Measurements from ENCODE around the gene MGAM2. TPM values are rescaled to one million over a fixed set of nuclear protein-coding genes. Genes with fewer than 3 reads are reported as not detected.

MGAM2 gene
- total and polyA plus RNA-seq, 2 donors (not counting 1 experiment from before 2014, with no cell fraction given), result not detected

GRCh38 chr7:142083605-142084004 is 27.9 kb upstream of the MGAM2 start:
- no peak overlapping the region for H3K27ac Mint-ChIP-seq
- no peaks in the 10 kb centered on the region for H3K79me2 ChIP-seq (ENCODE audit: control insufficient read depth, insufficient read depth, low read length)
- no peaks in the 10 kb centered on the region for H3K4me1 ChIP-seq (ENCODE audit: control insufficient read depth in 2 of 2, insufficient read depth in 2 of 2, low read length in 2 of 2)
- H3K27me3 ChIP-seq (replicated peaks in 1 of 4; ENCODE audit: control extremely low read depth in 1 of 4, control insufficient read depth in 3 of 4, insufficient read depth in 4 of 4, low read length in 3 of 4), result no peaks in the 10 kb centered on the region
- POLR2A ChIA-PET, result no interaction called here
- ATAC-seq (ENCODE audit: low read depth) (no peak), DNase-seq (no peak)
- H3K4me3 ChIP-seq (ENCODE audit: control extremely low read depth in 1 of 5, extremely low read depth in 1 of 5, insufficient read depth in 1 of 5, low read depth in 2 of 5, low read length in 4 of 5), result no peak overlapping the region
- no peak overlapping the region for H3K4me3 Mint-ChIP-seq
- no peaks in the 10 kb centered on the region for H3K9me3 Mint-ChIP-seq (ENCODE audit: insufficient read depth)
- H3K36me3 ChIP-seq (replicated peaks in 1 of 2; ENCODE audit: control extremely low read depth in 1 of 2, control insufficient read depth in 1 of 2, extremely low read depth in 1 of 2, insufficient read depth in 2 of 2, low read length in 1 of 2), result no peaks in the 10 kb centered on the region
- H4K20me1 ChIP-seq (ENCODE audit: control insufficient read depth, insufficient read depth, low read length, poor library complexity, severe bottlenecking), result no peaks in the 10 kb centered on the region
- 100% methylated on average over 1 of the region's 1 CpG for WGBS (ENCODE audit: insufficient coverage)
- intact Hi-C loops (cut with micrococcal nuclease), result no loop called here
- H3K4me2 ChIP-seq (replicated peaks; ENCODE audit: low read depth, low read length, poor library complexity, severe bottlenecking), result no peak overlapping the region
- no peaks in the 10 kb centered on the region for H3K4me1 Mint-ChIP-seq
- H3K27me3 Mint-ChIP-seq, result no peaks in the 10 kb centered on the region
- no peak overlapping the region for H3K27ac ChIP-seq (ENCODE audit: low read length in 2 of 2)
- no peak overlapping the region for H3K9ac ChIP-seq (ENCODE audit: low read length)
- no peaks in the 10 kb centered on the region for H3K9me3 ChIP-seq (ENCODE audit: control extremely low read depth in 1 of 3, control insufficient read depth in 2 of 3, insufficient read depth in 1 of 3, low read length in 2 of 3)
- TF ChIP-seq EZH2 (IDR thresholded peaks at IDR 0.05; ENCODE audit: borderline replicate concordance, insufficient read depth, low read depth, low read length, poor library complexity, severe bottlenecking) (no peak), CTCF (IDR thresholded peaks at IDR 0.05) (no peak)
- CTCF ChIA-PET, result no interaction called here
- no peak overlapping the region for H2AFZ ChIP-seq (ENCODE audit: insufficient read depth, low read depth, low read length, poor library complexity, severe bottlenecking)

GRCh38 chr7:142085428-142085827 is 26.1 kb upstream of the MGAM2 start:
- Histone ChIP-seq H3K36me3 (replicated peaks in 1 of 2; ENCODE audit: control extremely low read depth in 1 of 2, control insufficient read depth in 1 of 2, extremely low read depth in 1 of 2, insufficient read depth in 2 of 2, low read length in 1 of 2) (no peaks in the 10 kb centered on the region), H3K9ac (ENCODE audit: low read length) (no peak overlapping the region), H3K79me2 (ENCODE audit: control insufficient read depth, insufficient read depth, low read length) (no peaks in the 10 kb centered on the region), H4K20me1 (ENCODE audit: control insufficient read depth, insufficient read depth, low read length, poor library complexity, severe bottlenecking) (no peaks in the 10 kb centered on the region), H3K4me3 (ENCODE audit: control extremely low read depth in 1 of 5, extremely low read depth in 1 of 5, insufficient read depth in 1 of 5, low read depth in 2 of 5, low read length in 4 of 5) (no peak overlapping the region), H3K4me2 (replicated peaks; ENCODE audit: low read depth, low read length, poor library complexity, severe bottlenecking) (no peak overlapping the region), H2AFZ (ENCODE audit: insufficient read depth, low read depth, low read length, poor library complexity, severe bottlenecking) (no peak overlapping the region), H3K9me3 (ENCODE audit: control extremely low read depth in 1 of 3, control insufficient read depth in 2 of 3, insufficient read depth in 1 of 3, low read length in 2 of 3) (no peaks in the 10 kb centered on the region), H3K27ac (ENCODE audit: low read length in 2 of 2) (no peak overlapping the region), H3K27me3 (replicated peaks in 1 of 4; ENCODE audit: control extremely low read depth in 1 of 4, control insufficient read depth in 3 of 4, insufficient read depth in 4 of 4, low read length in 3 of 4) (no peaks in the 10 kb centered on the region), H3K4me1 (ENCODE audit: control insufficient read depth in 2 of 2, insufficient read depth in 2 of 2, low read length in 2 of 2) (no peaks in the 10 kb centered on the region)
- intact Hi-C loops (cut with micrococcal nuclease), result no loop called here
- Mint-ChIP-seq H3K9me3 (ENCODE audit: insufficient read depth) (no peaks in the 10 kb centered on the region), H3K4me1 (no peaks in the 10 kb centered on the region), H3K27me3 (no peaks in the 10 kb centered on the region), H3K4me3 (no peak overlapping the region), H3K27ac (no peak overlapping the region)
- POLR2A ChIA-PET, result no interaction called here
- WGBS (ENCODE audit: insufficient coverage), result 78% methylated on average over 1 of the region's 4 CpGs
- TF ChIP-seq CTCF (IDR thresholded peaks at IDR 0.05), result no peak
- no peak for TF ChIP-seq EZH2 (IDR thresholded peaks at IDR 0.05; ENCODE audit: borderline replicate concordance, insufficient read depth, low read depth, low read length, poor library complexity, severe bottlenecking)
- no peak for DNase-seq
- no peak for ATAC-seq (ENCODE audit: low read depth)
- CTCF ChIA-PET, result no interaction called here
